Heart left ventricle (tissue), 16 donors: Measurements from ENCODE around the gene CTXND2. TPM values are rescaled to one million over a fixed set of nuclear protein-coding genes. Genes with fewer than 3 reads are reported as not detected.
A peak's percentile ranks its signal among the peaks of the same experiment; 100 is the strongest.
"Not testable (repeated sequence)": the region's sequence is repeated elsewhere in the genome, so short reads cannot be mapped to it uniquely, and the experiment has no call there.

Source experiments
- ATAC-seq, 4 donors: fragments of 200-7000 bp; cut with Tn5 transposase; one replicate each; pipeline ENCODE4 v1.9.1; 2020 to 2022; ENCODE audit warnings: moderate library complexity in 4 of 4, mild to moderate bottlenecking in 3 of 4, moderate number of reproducible peaks in 1 of 4
- DNase-seq, 5 donors: peaks; one replicate each; pipeline ENCODE4 v3.0.0-alpha.2; 2020
- H3K27ac ChIP-seq, 12 donors: fragments of 200-600 bp; sonication (generic) in 4 of 12; one replicate each; pipeline versions ENCODE4 v1.5.0 to v1.8.0; 2016 to 2022; ENCODE audit warnings: mild to moderate bottlenecking in 2 of 12
- H3K27me3 ChIP-seq, 9 donors: fragments of 200-600 bp; sonication (generic) in 2 of 9; one replicate each; pipeline versions ENCODE4 v1.5.1 to v1.8.0; 2016 to 2022; ENCODE audit warnings: mild to moderate bottlenecking in 3 of 9
- H3K36me3 ChIP-seq, 9 donors: fragments of 200-600 bp; sonication (generic) in 2 of 9; one replicate each; pipeline versions ENCODE4 v1.5.0 to v1.8.0; 2018 to 2022; ENCODE audit warnings: mild to moderate bottlenecking in 2 of 9
- H3K4me1 ChIP-seq, 12 donors: fragments of 200-600 bp; sonication (generic) in 4 of 12; one replicate each; pipeline versions ENCODE4 v1.5.0 to v1.8.0; 2016 to 2022; ENCODE audit warnings: mild to moderate bottlenecking in 3 of 12
- H3K4me3 ChIP-seq, 12 donors: fragments of 200-600 bp; sonication (generic) in 4 of 12; one replicate each; pipeline versions ENCODE4 v1.5.0 to v1.8.0; 2017 to 2022; ENCODE audit warnings: mild to moderate bottlenecking in 9 of 12, moderate library complexity in 4 of 12
- H3K9me3 ChIP-seq, 12 donors: fragments of 200-600 bp; sonication (generic) in 4 of 12; one replicate each; pipeline versions ENCODE4 v1.5.0 to v1.8.0; 2016 to 2022; ENCODE audit warnings: mild to moderate bottlenecking in 1 of 12
- CTCF ChIP-seq, 12 donors: fragments of 200-600 bp; sonication (generic) in 4 of 12; IDR thresholded peaks; one replicate each; pipeline versions ENCODE4 v1.5.0 to v1.8.0; 2018 to 2022; ENCODE audit warnings: antibody characterized with exemption in 12 of 12, mild to moderate bottlenecking in 5 of 12
- POLR2A ChIP-seq, 2 donors: fragments of 450-650 bp; IDR thresholded peaks; one replicate each; pipeline ENCODE4 v1.6.1; 2017; ENCODE audit warnings: antibody characterized with exemption in 2 of 2, mild to moderate bottlenecking in 2 of 2, moderate library complexity in 2 of 2
- whole genome bisulfite sequencing, 4 donors: extraction: QIAGEN DNeasy Blood & Tissue Kit in 2 of 4; methylation state at CpG; one replicate each; pipeline versions ENCODE4 v1.1.5 to v1.1.7; 2013 to 2018; 5-methylcytosine and 5-hydroxymethylcytosine counted together
- intact Hi-C, 10 donors: fragments of 100-400 bp; cut with DNase I; formaldehyde crosslinking; loops; one replicate each; pipeline versions ENCODE4 v1.11.1 to v1.14.2; 2022
- long read RNA-seq, 3 donors: library from polyadenylated mRNA; unstranded; transcript quantifications; one replicate each; pipeline ENCODE4 v2.0.0, GENCODE V29; 2020 to 2021
- polyA plus RNA-seq, 2 donors: library from polyadenylated mRNA; stranded (reverse); fragments of 200-250 nt; gene quantifications; one replicate each; pipeline ENCODE4 v1.2.3, GENCODE V29; 2013
- total RNA-seq, 9 donors: library from RNA; depleted of rRNA in 2 of 9; stranded (reverse); fragments of >200 nt in 2 of 9; fragmentation: NEBNext Ultra II Directional in 3 of 9; extraction: Animal tissue kit (Norgen Biotek cat#: 25700) in 3 of 9; gene quantifications; one replicate each; pipeline versions ENCODE4 v1.1.0 to v1.2.4, GENCODE V29; 2016 to 2023
- donor health status: ischemic (EF 13 %, LVEDD 7.1; RV severe dilation, severe dysfunction).
- donor health status: healthy with polysubstance abuse.
- donor health status: DM: no; HTN: yes; CAD: no.
- donor health status: DM: no; HTN: no; CAD: no.
- donor health status: ischemic (EF 25% LVEDD 6.9; RV normal size, moderate dysfunction).
- donor health status: ischemic (EF 25% LVEDD 5.7; RV mildly dilated, moderate dysfunction).
- donor health status: healthy.
- donor health status: DM: yes; HTN: yes; CAD: no.
- donor health status: ischemic (EF 35%, LVEDD 5.7; RV mildly dilated, moderate dysfunction).
- donor health status: nonischemic (EF 11% LVEDD 7.7; RV severe dilation, severe dysfunction).
- donor health status: DM: yes; HTN: yes; CAD: no.
- donor health status: PGD.
- donor health status: ischemic (EF 29% LVEDD 5.4; RV normal size, mild dysfunction).
- donor health status: nonischemic (EF 23%, LVEDD 6.1; RV moderate dilation, normal function).

CTXND2 gene
- not detected for total RNA-seq
- not detected for polyA plus RNA-seq
- long read RNA-seq, donor 1, result 0 reads
- long read RNA-seq, donor 2, result 0 reads
- long read RNA-seq, donor 3, result 0 reads

- WGBS, 4 donors, result 33 to 47% (median 37%) methylated on average over 3 of the region's 3 CpGs
- DNase-seq, result no peak
- intact Hi-C loops, result loop anchor here in 1 of 10 donors (5.0 kb wide), 1 partner anchor 40 kb away; the partner anchor contains the start of gene SETDB1
Measured at GRCh38 chr1:150887018-150887417, at the start of gene CTXND2. CTXND2 (plus strand) TSS chr1:150887136; CDS start chr1:150912315, 25,179 bp downstream.

GRCh38 chr1:150840850-150841249, 46.1 kb upstream of the CTXND2 start:
- H3K36me3 ChIP-seq, result peaks cover 0 to 92% (median 49%) of the 10 kb centered on the region in 9 donors
- H3K27ac ChIP-seq, intact Hi-C loops, H3K4me3 ChIP-seq, H3K27me3 ChIP-seq, ATAC-seq, DNase-seq, H3K9me3 ChIP-seq: not testable (repeated sequence)
- peaks cover 0 to 37% (median 10%) of the 10 kb centered on the region in 12 donors for H3K4me1 ChIP-seq
- WGBS, 4 donors, result 89 to 95% (median 94%) methylated on average over 11 of the region's 11 CpGs

More at GRCh38 chr1:150887018-150887417, at the start of gene CTXND2:
- H3K27me3 ChIP-seq, result no peaks in the 10 kb centered on the region
- no peak for TF ChIP-seq CTCF (IDR thresholded peaks at IDR 0.05)
- no peak for TF ChIP-seq POLR2A (IDR thresholded peaks at IDR 0.05)
- no peak within 1 kb of the TSS for H3K4me3 ChIP-seq
- H3K9me3 ChIP-seq, result no peaks in the 10 kb centered on the region
- H3K4me1 ChIP-seq, result no peaks in the 10 kb centered on the region
- H3K27ac ChIP-seq, result no peak within 1 kb of the TSS
- no peaks in the 10 kb centered on the region for H3K36me3 ChIP-seq
- ATAC-seq, result no peak

- H3K27ac ChIP-seq, result peak overlapping the region in 1 of 12 donors; percentile 72
- ATAC-seq (no peak), DNase-seq (no peak)
- H3K4me3 ChIP-seq, result no peak overlapping the region
- no peaks in the 10 kb centered on the region for H3K27me3 ChIP-seq
- 91 to 99% (median 97%) methylated on average over 3 of the region's 3 CpGs for WGBS, 4 donors
- intact Hi-C loops, result no loop called here
- H3K9me3 ChIP-seq, result no peaks in the 10 kb centered on the region
- H3K4me1 ChIP-seq, result peaks cover 0 to 41% (median 10%) of the 10 kb centered on the region in 12 donors
- no peak for TF ChIP-seq CTCF (IDR thresholded peaks at IDR 0.05)
- TF ChIP-seq POLR2A (IDR thresholded peaks at IDR 0.05), result no peak
- peaks cover 0 to 92% (median 49%) of the 10 kb centered on the region in 9 donors for H3K36me3 ChIP-seq
Measured at GRCh38 chr1:150841626-150842025, 45.3 kb upstream of the CTXND2 start.

GRCh38 chr1:150842343-150842742, 44.6 kb upstream of the CTXND2 start:
- intact Hi-C loops, result no loop called here
- Histone ChIP-seq H3K9me3 (no peaks in the 10 kb centered on the region), H3K27me3 (no peaks in the 10 kb centered on the region), H3K4me1 (peaks cover 0 to 47% (median 10%) of the 10 kb centered on the region in 12 donors), H3K36me3 (peaks cover 0 to 91% (median 44%) of the 10 kb centered on the region in 9 donors), H3K4me3 (no peak overlapping the region), H3K27ac (peak overlapping the region in 1 of 12 donors; percentile 72)
- WGBS, 4 donors, result 12 to 27% (median 13%) methylated on average over 2 of the region's 2 CpGs
- no peak for ATAC-seq
- DNase-seq, result no peak
- no peak for TF ChIP-seq POLR2A (IDR thresholded peaks at IDR 0.05)
- no peak for TF ChIP-seq CTCF (IDR thresholded peaks at IDR 0.05)

GRCh38 chr1:150842964-150843363, 44.0 kb upstream of the CTXND2 start:
- Histone ChIP-seq H3K27ac (peak overlapping the region in 1 of 12 donors; percentile 72), H3K4me3 (no peak overlapping the region), H3K9me3 (no peaks in the 10 kb centered on the region), H3K4me1 (peaks cover 0 to 47% (median 10%) of the 10 kb centered on the region in 12 donors), H3K27me3 (no peaks in the 10 kb centered on the region), H3K36me3 (peaks cover 0 to 88% (median 44%) of the 10 kb centered on the region in 9 donors)
- intact Hi-C loops, result no loop called here
- no peak for DNase-seq
- no peak for ATAC-seq
- TF ChIP-seq CTCF (IDR thresholded peaks at IDR 0.05) (no peak), POLR2A (IDR thresholded peaks at IDR 0.05) (no peak)
- 74 to 80% (median 77%) methylated on average over 2 of the region's 2 CpGs for WGBS, 4 donors
